Adrenal gland (tissue), 5 donors: ENCODE results near the gene PABPC1L.

ENCODE experiments used
- POLR2A ChIP-seq, 2 donors: fragments of 450-650 bp; IDR thresholded peaks; one replicate each; pipeline ENCODE4 v1.6.1; 2017; ENCODE audit warnings: antibody characterized with exemption in 2 of 2, mild to moderate bottlenecking in 2 of 2, moderate library complexity in 1 of 2
- TF ChIP-seq, protein P1 (sequence below), 6 experiments: fragments of 450-650 bp in 4 of 6; fragments of 200-600 bp in 2 of 6; sonication (generic) in 1 of 6; IDR thresholded peaks; 1 replicate in 5 of 6; 2 replicates in 1 of 6; pipeline versions ENCODE4 v1.5.1 to v1.8.0; 2016 to 2021; ENCODE audit warnings: antibody characterized with exemption in 6 of 6, mild to moderate bottlenecking in 2 of 6, moderate library complexity in 1 of 6
- donor health status: DM: no; HTN: no; CAD: no.

DNA sequence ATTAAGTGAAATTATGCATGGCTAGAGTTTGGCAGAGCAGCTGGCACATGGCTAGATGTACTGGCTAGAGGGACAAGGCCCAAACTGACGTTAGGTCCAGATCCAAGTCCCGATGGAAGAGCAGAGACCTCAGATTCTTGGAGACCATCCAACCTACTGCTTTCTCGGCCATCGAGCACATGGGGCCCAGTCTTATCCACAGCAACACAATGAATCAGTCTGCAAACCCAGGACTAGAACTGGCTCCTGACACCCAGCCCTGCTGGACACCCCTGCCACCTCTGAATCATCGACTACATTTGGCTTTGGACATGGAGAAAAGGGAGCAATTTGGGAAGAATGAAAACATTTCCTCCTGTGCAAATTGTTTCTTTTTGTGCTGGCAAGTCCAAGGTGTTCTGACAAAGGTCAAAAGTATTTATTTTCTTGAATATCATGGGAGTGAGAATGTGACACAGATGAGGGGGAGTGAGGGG, 48.3 kb upstream of the PABPC1L start:
- TF ChIP-seq, protein P1, sequence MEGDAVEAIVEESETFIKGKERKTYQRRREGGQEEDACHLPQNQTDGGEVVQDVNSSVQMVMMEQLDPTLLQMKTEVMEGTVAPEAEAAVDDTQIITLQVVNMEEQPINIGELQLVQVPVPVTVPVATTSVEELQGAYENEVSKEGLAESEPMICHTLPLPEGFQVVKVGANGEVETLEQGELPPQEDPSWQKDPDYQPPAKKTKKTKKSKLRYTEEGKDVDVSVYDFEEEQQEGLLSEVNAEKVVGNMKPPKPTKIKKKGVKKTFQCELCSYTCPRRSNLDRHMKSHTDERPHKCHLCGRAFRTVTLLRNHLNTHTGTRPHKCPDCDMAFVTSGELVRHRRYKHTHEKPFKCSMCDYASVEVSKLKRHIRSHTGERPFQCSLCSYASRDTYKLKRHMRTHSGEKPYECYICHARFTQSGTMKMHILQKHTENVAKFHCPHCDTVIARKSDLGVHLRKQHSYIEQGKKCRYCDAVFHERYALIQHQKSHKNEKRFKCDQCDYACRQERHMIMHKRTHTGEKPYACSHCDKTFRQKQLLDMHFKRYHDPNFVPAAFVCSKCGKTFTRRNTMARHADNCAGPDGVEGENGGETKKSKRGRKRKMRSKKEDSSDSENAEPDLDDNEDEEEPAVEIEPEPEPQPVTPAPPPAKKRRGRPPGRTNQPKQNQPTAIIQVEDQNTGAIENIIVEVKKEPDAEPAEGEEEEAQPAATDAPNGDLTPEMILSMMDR (IDR thresholded peaks at IDR 0.05), result no peak
- TF ChIP-seq POLR2A (IDR thresholded peaks at IDR 0.05), result no peak
